Fibroblast of skin of back (primary cell): ENCODE results near the gene STK11.

Source experiments
- DNase-seq: peaks from one replicate; pipeline ENCODE4 v3.0.0-alpha.2; 2013

Gene STK11

DNA sequence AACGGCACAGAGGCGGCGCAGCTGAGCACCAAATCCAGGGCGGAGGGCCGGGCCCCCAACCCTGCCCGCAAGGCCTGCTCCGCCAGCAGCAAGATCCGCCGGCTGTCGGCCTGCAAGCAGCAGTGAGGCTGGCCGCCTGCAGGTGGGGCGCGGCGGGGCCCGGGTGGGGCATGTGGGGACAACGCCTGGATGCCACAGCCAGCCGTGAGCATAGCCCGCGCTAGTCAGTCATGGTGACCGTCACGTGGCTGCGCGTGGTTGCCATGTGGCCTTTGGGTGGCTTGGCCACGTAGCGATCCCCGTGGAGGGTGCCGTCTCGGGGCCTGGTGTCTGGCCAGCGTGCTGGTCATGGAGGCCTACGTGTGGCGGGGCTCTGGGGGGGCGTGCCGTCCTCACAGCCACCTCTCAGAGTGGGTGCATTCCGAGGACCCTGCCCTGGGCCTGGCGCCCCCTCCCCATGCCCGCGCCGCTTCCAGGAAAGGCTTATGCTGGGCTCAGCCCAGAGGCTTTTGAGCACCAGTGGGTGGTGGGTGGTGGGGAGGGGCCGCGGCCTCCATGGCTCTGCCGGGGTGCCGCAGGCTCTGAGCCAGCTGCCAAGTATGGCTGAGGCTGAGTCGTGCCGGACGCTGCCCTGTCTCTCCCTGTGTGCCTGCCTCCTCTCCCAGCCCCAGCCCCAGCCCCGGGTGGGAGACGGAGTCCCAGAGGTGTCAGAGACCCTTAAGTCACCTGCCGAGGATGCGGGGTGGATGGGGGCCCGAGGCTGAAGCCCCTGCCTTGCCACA, 21.1 kb downstream of the STK11 start:
- DNase-seq: no peak

DNA sequence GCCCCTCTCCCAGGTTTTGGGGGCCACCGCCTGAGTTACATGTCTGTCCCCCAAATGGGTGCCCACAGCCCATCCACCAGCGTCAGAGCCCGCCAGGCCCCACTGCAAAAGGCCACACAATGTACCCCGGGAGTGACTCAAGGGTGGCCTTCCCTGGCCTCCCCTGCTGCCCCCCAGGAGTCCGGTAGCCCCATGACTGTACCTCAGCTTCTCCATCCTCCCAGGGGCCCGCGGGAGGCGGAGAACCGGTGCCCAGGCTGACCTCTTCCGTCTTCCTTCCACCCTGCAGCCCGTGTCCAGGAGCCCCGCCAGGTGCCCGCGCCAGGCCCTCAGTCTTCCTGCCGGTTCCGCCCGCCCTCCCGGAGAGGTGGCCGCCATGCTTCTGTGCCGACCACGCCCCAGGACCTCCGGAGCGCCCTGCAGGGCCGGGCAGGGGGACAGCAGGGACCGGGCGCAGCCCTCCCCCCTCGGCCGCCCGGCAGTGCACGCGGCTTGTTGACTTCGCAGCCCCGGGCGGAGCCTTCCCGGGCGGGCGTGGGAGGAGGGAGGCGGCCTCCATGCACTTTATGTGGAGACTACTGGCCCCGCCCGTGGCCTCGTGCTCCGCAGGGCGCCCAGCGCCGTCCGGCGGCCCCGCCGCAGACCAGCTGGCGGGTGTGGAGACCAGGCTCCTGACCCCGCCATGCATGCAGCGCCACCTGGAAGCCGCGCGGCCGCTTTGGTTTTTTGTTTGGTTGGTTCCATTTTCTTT, 21.9 kb downstream of the STK11 start:
- no peak for DNase-seq

DNA sequence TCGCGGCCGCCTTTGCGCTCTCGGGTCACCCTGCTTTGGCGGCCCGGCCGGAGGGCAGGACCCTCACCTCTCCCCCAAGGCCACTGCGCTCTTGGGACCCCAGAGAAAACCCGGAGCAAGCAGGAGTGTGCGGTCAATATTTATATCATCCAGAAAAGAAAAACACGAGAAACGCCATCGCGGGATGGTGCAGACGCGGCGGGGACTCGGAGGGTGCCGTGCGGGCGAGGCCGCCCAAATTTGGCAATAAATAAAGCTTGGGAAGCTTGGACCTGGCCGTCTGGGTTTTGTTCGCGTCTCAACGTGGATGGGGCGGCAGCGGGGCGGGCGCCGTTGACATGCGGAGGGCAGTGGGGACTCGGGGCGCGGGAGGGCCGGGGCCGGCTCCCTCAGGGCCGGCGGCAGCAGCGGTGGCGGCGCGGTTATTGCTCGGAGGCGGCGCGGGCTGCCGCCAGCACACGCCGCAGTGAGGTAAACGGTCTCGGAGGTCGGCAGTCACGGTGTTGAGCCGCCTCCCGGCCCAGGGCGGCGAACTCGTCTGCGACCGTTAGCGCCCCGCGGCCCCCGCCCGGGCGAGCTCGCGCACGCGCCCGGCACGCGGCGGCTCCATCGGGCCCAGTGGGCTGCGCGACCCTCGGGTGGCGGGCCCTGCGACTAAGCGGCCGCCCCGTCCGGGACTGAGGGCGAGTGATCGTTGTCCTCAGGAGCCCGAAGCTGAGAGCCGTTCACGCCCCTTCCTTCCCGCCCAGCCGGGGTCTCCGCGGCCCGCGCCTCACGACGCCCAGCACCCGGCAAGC, 22.8 kb downstream of the STK11 start:
- no peak for DNase-seq

DNA sequence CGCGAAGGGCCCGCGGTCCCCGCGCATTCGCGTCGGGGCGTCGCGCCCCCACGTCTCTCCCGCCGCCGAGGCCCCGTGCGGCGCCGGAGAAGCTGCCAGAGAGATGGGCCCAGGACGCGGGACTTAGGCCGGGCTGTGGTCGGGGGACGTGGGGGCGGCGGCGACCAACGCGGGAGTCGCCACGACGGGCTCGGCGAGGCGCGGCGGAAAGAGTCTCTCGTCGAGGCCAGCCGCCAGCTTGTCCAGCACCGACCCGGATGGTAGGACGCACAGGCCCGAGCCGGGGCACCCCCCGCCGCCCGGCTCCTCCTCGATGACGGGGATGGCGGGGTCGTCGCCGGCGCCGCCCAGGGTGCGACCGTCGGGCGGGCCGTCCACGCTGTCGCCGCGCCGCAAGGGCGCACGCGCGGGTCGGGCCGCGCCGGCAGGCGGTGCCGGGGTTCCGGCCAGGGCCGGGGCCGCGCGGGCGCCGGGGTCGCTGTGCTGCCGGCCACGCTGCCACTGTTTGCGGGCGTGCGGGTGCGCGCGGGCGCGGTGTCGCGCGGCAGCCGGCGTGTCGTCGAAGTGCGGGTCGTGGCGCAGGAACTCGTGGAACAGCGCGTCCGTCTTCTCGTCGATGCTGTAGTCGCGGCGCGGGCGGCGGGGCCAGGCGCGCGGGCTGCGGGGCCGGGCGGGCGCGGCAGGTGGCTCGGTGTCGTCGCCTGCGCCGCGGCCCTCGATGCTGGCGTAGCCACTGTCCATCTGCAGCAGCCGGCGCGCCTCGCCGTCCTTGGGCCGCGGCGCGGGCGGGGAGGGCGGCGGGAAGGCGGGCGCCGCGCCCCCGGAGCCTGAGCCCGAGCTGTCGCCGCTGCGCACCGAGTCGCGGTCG, 23.7 kb downstream of the STK11 start:
- no peak for DNase-seq

- no peak for DNase-seq
Observed at GRCh38 chr19:1229924-1230782, 24.6 kb downstream of the STK11 start.

DNA sequence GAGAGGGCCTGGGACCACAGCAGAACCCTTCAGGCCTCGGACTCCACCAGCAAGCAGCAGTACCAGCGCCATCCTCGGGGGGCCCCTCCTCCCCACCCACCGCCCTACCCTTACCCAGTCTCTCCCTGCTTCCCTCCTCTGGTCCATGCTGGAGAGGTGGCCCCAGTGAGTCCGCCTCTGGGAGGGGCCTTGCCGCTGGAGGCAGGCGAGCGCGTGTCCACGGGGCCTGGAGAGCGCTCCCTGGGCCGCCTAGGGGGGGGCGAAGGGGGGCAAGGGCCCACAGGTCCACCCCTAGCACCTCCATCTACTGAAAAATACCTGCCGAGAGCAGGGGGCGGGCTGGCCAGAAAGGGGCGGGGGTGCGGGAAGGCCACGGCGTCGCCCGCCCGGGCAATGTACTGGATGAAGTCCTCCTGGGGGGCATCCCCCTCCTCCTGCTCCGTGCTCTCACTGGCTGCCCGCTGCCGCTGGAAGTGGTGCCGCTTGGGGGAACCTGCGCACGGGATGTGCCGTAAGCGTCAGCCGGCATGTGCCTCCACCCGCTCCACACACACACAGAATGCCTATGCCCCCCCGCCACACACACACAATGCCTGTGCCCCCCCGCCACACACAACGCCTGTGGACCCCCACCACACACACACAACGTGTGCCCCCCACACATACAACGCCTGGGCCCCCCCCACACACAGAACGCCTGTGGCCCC, 25.4 kb downstream of the STK11 start:
- DNase-seq: no peak

GRCh38 chr19:1231729-1232637, 26.4 kb downstream of the STK11 start:
- DNase-seq: no peak

- DNase-seq: no peak
Observed at GRCh38 chr19:1232652-1233072, 27.1 kb downstream of the STK11 start.

DNA sequence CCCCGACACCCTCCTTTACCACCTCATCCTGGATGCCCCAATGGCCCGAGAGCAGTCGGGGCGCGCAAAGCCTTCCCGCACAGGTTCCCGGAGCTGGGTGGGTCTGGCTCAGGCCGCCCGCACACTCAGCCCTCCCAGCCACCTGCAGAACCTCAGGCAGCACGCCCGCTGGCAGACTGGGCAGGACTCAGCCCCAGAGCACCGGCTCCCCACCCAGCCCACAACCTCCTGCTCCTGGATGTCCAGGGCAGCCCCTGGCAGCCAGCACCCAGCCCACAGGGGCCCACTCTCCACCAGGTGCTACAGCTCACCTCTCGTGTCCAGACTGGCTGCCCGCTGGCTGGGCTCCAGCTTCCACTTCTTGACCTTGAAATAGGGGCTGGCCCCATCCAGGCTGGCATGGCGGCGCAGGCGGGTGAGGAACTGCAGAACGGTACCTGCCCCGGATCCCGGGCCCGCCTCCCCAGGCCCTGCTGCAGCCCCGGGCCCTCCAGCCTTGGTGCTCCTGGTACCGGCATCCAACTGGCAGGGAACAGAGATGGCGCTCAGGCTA, 27.6 kb downstream of the STK11 start:
- no peak for DNase-seq

GRCh38 chr19:1234051-1234954, 28.7 kb downstream of the STK11 start:
- no peak for DNase-seq

- no peak for DNase-seq
Observed at GRCh38 chr19:1234955-1235380, 29.4 kb downstream of the STK11 start.

- peak; percentile 58 for DNase-seq
Observed at GRCh38 chr19:1235625-1236538, 30.3 kb downstream of the STK11 start.

DNA sequence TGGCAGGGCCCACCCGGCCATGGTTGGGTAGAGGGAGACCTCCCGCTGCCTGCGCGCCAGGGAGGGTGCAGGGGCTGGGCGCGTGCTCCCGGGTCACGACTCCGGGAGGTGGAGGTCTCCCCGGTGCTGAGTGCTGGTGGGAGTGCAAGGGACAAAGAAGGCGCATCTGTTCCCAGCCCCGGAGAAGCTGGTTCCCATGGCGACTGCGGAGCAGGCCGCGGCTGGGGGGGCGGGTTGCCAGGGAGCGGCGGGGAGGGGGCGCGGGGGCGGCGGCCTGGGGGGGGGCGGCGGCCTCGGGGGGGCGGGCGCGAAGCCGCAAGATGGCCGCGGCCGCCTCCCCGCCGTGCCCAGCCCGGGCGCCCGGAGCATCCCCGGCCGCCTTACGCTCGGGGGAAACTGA, 31.0 kb downstream of the STK11 start:
- DNase-seq: no peak

DNA sequence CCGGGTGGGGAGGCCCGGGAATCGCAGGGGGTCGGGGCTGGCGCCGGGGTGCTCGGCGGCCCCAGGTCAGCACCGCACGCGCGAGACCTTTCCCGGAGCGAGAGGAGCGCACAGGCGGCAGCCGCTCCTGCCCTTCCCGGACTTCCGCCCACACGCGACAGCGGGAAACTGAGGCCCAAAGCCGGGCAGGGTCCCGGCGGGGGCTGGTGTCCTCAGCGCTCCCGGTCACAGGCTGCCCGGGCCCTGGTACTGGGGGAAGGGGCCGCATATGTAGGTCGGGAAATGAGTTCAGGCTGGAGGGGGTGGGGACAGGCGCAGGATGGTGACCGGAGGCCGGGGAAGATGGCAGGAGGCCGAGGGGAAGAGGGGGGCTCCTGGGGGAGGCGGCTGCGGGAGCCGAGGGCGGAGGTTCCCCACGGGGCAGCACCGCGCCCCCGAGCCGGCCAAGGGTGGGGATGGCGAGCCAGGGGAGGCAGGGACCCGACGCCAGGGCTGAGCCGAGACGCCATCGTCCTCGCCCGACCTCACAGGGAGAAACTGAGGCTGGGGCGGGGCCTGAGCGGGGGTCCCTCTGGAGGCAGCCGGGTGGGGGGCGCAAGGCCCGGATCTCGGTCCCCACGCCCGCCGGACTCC, 31.6 kb downstream of the STK11 start:
- DNase-seq: no peak

- DNase-seq: no peak
Observed at GRCh38 chr19:1237754-1238368, 32.3 kb downstream of the STK11 start, which contains the start of gene CBARP. Gene CBARP, minus strand, starts transcription at chr19:1238005. Its CDS starts 1,905 bp downstream, at chr19:1236100.
